Spleen (tissue), 7 donors: ENCODE data around the gene EDN1.

Experiments used
- CTCF ChIP-seq, 11 experiments: fragments of 200-600 bp in 7 of 11; fragments of 450-650 bp in 4 of 11; sonication (generic) in 4 of 11; IDR thresholded peaks in 8 of 11; conservative IDR thresholded peaks in 3 of 11; 1 replicate in 7 of 11; 2 replicates in 4 of 11; pipeline versions ENCODE4 v1.4.0 to v1.8.0; 2016 to 2021; ENCODE audit warnings: antibody characterized with exemption in 11 of 11, inconsistent platforms in 4 of 11, mild to moderate bottlenecking in 1 of 11
- POLR2A ChIP-seq, 3 donors: fragments of 450-650 bp; IDR thresholded peaks; one replicate each; pipeline ENCODE4 v1.5.1; 2017; ENCODE audit warnings: antibody characterized with exemption in 3 of 3, mild to moderate bottlenecking in 1 of 3
- donor health status: DM: no; HTN: no; CAD: no; lungs with moderate emphysema.
- donor health status: DM: no; HTN: no; CAD: no.
- donor health status: DM: no; HTN: no; CAD: no.

- TF ChIP-seq CTCF (IDR thresholded peaks at IDR 0.05 in 8 of 11, conservative IDR thresholded peaks at IDR 0.05 in 3 of 11), result no peak
- TF ChIP-seq POLR2A (IDR thresholded peaks at IDR 0.05), result no peak
Observed at GRCh38 chr6:12343440-12344162, 53.4 kb downstream of the EDN1 start.
